Transverse colon (tissue), 4 donors: ENCODE measurements around the gene COL13A1.

Source experiments
- EP300 ChIP-seq: sonication (generic); formaldehyde crosslinking; IDR thresholded peaks from one replicate; pipeline ENCODE4 v1.6.1; 2017; ENCODE audit warnings: antibody characterized with exemption, low read depth
- POLR2A ChIP-seq: fragments of 450-650 bp; IDR thresholded peaks from one replicate; pipeline ENCODE4 v1.6.1; 2016; ENCODE audit warnings: antibody characterized with exemption, mild to moderate bottlenecking, moderate library complexity
- POLR2AphosphoS5 ChIP-seq, 3 donors: sonication (generic); formaldehyde crosslinking; IDR thresholded peaks; one replicate each; pipeline ENCODE4 v1.6.1; 2016; ENCODE audit warnings: antibody characterized with exemption in 3 of 3
- TF ChIP-seq, protein P1 (sequence below), 5 experiments: fragments of 200-600 bp in 3 of 5; fragments of 450-650 bp in 2 of 5; sonication (generic) in 3 of 5; IDR thresholded peaks; 1 replicate in 2 of 5; 2 replicates in 3 of 5; pipeline ENCODE4 v1.5.1; 2016 to 2017; ENCODE audit warnings: antibody characterized with exemption in 5 of 5, inconsistent platforms in 3 of 5, mild to moderate bottlenecking in 2 of 5, moderate library complexity in 1 of 5

- TF ChIP-seq EP300, result no peak
- TF ChIP-seq, protein P1, sequence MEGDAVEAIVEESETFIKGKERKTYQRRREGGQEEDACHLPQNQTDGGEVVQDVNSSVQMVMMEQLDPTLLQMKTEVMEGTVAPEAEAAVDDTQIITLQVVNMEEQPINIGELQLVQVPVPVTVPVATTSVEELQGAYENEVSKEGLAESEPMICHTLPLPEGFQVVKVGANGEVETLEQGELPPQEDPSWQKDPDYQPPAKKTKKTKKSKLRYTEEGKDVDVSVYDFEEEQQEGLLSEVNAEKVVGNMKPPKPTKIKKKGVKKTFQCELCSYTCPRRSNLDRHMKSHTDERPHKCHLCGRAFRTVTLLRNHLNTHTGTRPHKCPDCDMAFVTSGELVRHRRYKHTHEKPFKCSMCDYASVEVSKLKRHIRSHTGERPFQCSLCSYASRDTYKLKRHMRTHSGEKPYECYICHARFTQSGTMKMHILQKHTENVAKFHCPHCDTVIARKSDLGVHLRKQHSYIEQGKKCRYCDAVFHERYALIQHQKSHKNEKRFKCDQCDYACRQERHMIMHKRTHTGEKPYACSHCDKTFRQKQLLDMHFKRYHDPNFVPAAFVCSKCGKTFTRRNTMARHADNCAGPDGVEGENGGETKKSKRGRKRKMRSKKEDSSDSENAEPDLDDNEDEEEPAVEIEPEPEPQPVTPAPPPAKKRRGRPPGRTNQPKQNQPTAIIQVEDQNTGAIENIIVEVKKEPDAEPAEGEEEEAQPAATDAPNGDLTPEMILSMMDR (IDR thresholded peaks at IDR 0.05), result no peak
- TF ChIP-seq POLR2A, result no peak
- TF ChIP-seq POLR2AphosphoS5 (IDR thresholded peaks at IDR 0.05), result no peak
Measured at GRCh38 chr10:69957241-69957885, 155.7 kb downstream of the COL13A1 start.
